Body of pancreas (tissue), 4 donors: Measurements from ENCODE around the gene MAJIN.

ENCODE experiments used
- CTCF ChIP-seq, 7 experiments: fragments of 450-650 bp in 4 of 7; fragments of 200-600 bp in 3 of 7; sonication (generic) in 3 of 7; IDR thresholded peaks; one replicate each; pipeline ENCODE4 v1.5.1; 2016 to 2019; ENCODE audit warnings: antibody characterized with exemption in 7 of 7
- POLR2A ChIP-seq, 3 donors: fragments of 450-650 bp; IDR thresholded peaks; one replicate each; pipeline ENCODE4 v1.6.1; 2016; ENCODE audit warnings: antibody characterized with exemption in 3 of 3, mild to moderate bottlenecking in 2 of 3

GRCh38 chr11:64911689-64912088, 60.2 kb downstream of the MAJIN start:
- TF ChIP-seq CTCF (IDR thresholded peaks at IDR 0.05), result no peak
- no peak for TF ChIP-seq POLR2A (IDR thresholded peaks at IDR 0.05)
